Suprapubic skin (tissue), 4 donors: Measurements from ENCODE around the gene AGPAT4. TPM values are rescaled to one million over a fixed set of nuclear protein-coding genes. Genes with fewer than 3 reads are reported as not detected.
"Not testable (repeated sequence)": the region's sequence is repeated elsewhere in the genome, so short reads cannot be mapped to it uniquely, and the experiment has no call there.

ENCODE experiments used
- DNase-seq, 2 donors: peaks; one replicate each; pipeline ENCODE4 v3.0.0-alpha.2; 2019; ENCODE audit warnings: low spot score in 2 of 2
- H3K27ac ChIP-seq: fragments of 200-600 bp; sonication (generic); one replicate; pipeline ENCODE4 v1.5.1; 2019
- H3K27me3 ChIP-seq: fragments of 200-600 bp; sonication (generic); one replicate; pipeline ENCODE4 v1.5.1; 2019
- H3K36me3 ChIP-seq: fragments of 200-600 bp; sonication (generic); one replicate; pipeline ENCODE4 v1.5.1; 2019
- H3K4me1 ChIP-seq: fragments of 200-600 bp; sonication (generic); one replicate; pipeline ENCODE4 v1.5.1; 2019
- H3K4me3 ChIP-seq: fragments of 200-600 bp; sonication (generic); one replicate; pipeline ENCODE4 v1.5.1; 2019; ENCODE audit warnings: mild to moderate bottlenecking
- H3K9me3 ChIP-seq: fragments of 200-600 bp; sonication (generic); one replicate; pipeline ENCODE4 v1.5.1; 2019
- CTCF ChIP-seq, 2 donors: fragments of 200-600 bp in 1 of 2; fragments of 450-650 bp in 1 of 2; sonication (generic) in 1 of 2; IDR thresholded peaks; one replicate each; pipeline ENCODE4 v1.5.1; 2016 to 2019; ENCODE audit warnings: antibody characterized with exemption in 2 of 2, mild to moderate bottlenecking in 1 of 2, moderate library complexity in 1 of 2
- EP300 ChIP-seq: sonication (generic); formaldehyde crosslinking; IDR thresholded peaks from one replicate; pipeline ENCODE4 v1.6.1; 2017; ENCODE audit warnings: antibody characterized with exemption
- POLR2A ChIP-seq, 2 donors: fragments of 450-650 bp; IDR thresholded peaks; one replicate each; pipeline ENCODE4 v1.6.1; 2017; ENCODE audit warnings: antibody characterized with exemption in 2 of 2, mild to moderate bottlenecking in 2 of 2, moderate library complexity in 2 of 2
- POLR2AphosphoS5 ChIP-seq, 3 donors: sonication (generic); formaldehyde crosslinking; IDR thresholded peaks; one replicate each; pipeline ENCODE4 v1.6.1; 2017; ENCODE audit warnings: antibody characterized with exemption in 3 of 3
- WGBS: methylation state at CpG from one replicate; pipeline ENCODE4 v1.1.5; 2018; 5-methylcytosine and 5-hydroxymethylcytosine counted together
- total RNA-seq, 4 donors: library from RNA; depleted of rRNA; stranded (reverse); fragments of >200 nt; gene quantifications; one replicate each; pipeline ENCODE4 v1.1.0, GENCODE V29; 2016

AGPAT4 gene
- 1 to 10 TPM; 1.1 to 4.1 (median 2.9) TPM for total RNA-seq

GRCh38 chr6:161273752-161274487 lies at the start of gene AGPAT4:
AGPAT4 (minus strand) TSS chr6:161274061; CDS start chr6:161232213, 41,848 bp downstream.
- DNase-seq, result peak; percentile 79 to 85

GRCh38 chr6:161319231-161319630 lies 45.4 kb upstream of the AGPAT4 start:
- H3K27ac ChIP-seq, result no peak overlapping the region
- 60% methylated on average over 2 of the region's 2 CpGs for WGBS
- H3K27me3 ChIP-seq, result no peaks in the 10 kb centered on the region
- no peaks in the 10 kb centered on the region for H3K36me3 ChIP-seq
- H3K4me3 ChIP-seq, result no peak overlapping the region
- H3K4me1 ChIP-seq, result no peaks in the 10 kb centered on the region
- no peaks in the 10 kb centered on the region for H3K9me3 ChIP-seq
- TF ChIP-seq POLR2A (IDR thresholded peaks at IDR 0.05), result no peak
- no peak for TF ChIP-seq EP300
- no peak for TF ChIP-seq POLR2AphosphoS5 (IDR thresholded peaks at IDR 0.05)
- no peak for TF ChIP-seq CTCF (IDR thresholded peaks at IDR 0.05)
- no peak for DNase-seq

More at GRCh38 chr6:161273752-161274487, at the start of gene AGPAT4:
- Histone ChIP-seq H3K4me1 (peaks cover 17% of the 10 kb centered on the region), H3K4me3 (peak within 1 kb of the TSS; percentile 69), H3K27ac (peak within 1 kb of the TSS; percentile 22), H3K36me3 (no peaks in the 10 kb centered on the region), H3K27me3 (no peaks in the 10 kb centered on the region), H3K9me3 (no peaks in the 10 kb centered on the region)
- WGBS, result 1% methylated on average over 21 of the region's 21 CpGs
- TF ChIP-seq POLR2AphosphoS5 (IDR thresholded peaks at IDR 0.05), result peak in 1 of 3 donors; percentile 36
- TF ChIP-seq CTCF (IDR thresholded peaks at IDR 0.05), result no peak

- WGBS, result 69% methylated on average over 6 of the region's 6 CpGs
- H3K4me1 ChIP-seq, result no peaks in the 10 kb centered on the region
- H3K4me3 ChIP-seq, result no peak overlapping the region
- no peak for TF ChIP-seq POLR2A (IDR thresholded peaks at IDR 0.05)
- no peak for TF ChIP-seq POLR2AphosphoS5 (IDR thresholded peaks at IDR 0.05)
- no peak for TF ChIP-seq EP300
- no peaks in the 10 kb centered on the region for H3K36me3 ChIP-seq
- H3K27me3 ChIP-seq, result no peaks in the 10 kb centered on the region
- no peaks in the 10 kb centered on the region for H3K9me3 ChIP-seq
- DNase-seq, result no peak
- no peak overlapping the region for H3K27ac ChIP-seq
Observed at GRCh38 chr6:161318456-161318855, 44.6 kb upstream of the AGPAT4 start.

GRCh38 chr6:161316531-161316930 lies 42.7 kb upstream of the AGPAT4 start:
- TF ChIP-seq EP300, result no peak
- no peak for TF ChIP-seq POLR2AphosphoS5 (IDR thresholded peaks at IDR 0.05)
- no peak for TF ChIP-seq POLR2A (IDR thresholded peaks at IDR 0.05)
- TF ChIP-seq CTCF (IDR thresholded peaks at IDR 0.05), result no peak
- DNase-seq, result no peak

GRCh38 chr6:161315246-161315917 lies 41.5 kb upstream of the AGPAT4 start:
- not testable (repeated sequence) for H3K4me1 ChIP-seq, H3K4me3 ChIP-seq, H3K36me3 ChIP-seq, H3K27ac ChIP-seq, DNase-seq, H3K27me3 ChIP-seq, H3K9me3 ChIP-seq
- WGBS, result 70% methylated on average over 15 of the region's 15 CpGs

More at GRCh38 chr6:161316531-161316930, 42.7 kb upstream of the AGPAT4 start:
- WGBS, result 95% methylated on average over 3 of the region's 3 CpGs
- no peak overlapping the region for H3K4me3 ChIP-seq
- H3K27me3 ChIP-seq, result no peaks in the 10 kb centered on the region
- no peaks in the 10 kb centered on the region for H3K9me3 ChIP-seq
- no peaks in the 10 kb centered on the region for H3K36me3 ChIP-seq
- H3K27ac ChIP-seq, result no peak overlapping the region
- no peaks in the 10 kb centered on the region for H3K4me1 ChIP-seq

- 90% methylated on average over 20 of the region's 20 CpGs for WGBS
- not testable (repeated sequence) for H3K4me3 ChIP-seq, H3K4me1 ChIP-seq, H3K27me3 ChIP-seq, H3K36me3 ChIP-seq, H3K27ac ChIP-seq, DNase-seq, H3K9me3 ChIP-seq
Observed at GRCh38 chr6:161314541-161315245, 40.8 kb upstream of the AGPAT4 start.
